ENCODE results near the gene HEPACAM2. TPM values are rescaled to one million over a fixed set of nuclear protein-coding genes. Genes with fewer than 3 reads are reported as not detected.

The HEPACAM2 gene
- total RNA-seq, 4 donors from 2014 or later: not detected

GRCh38 chr7:93238131-93238530, 11.9 kb upstream of the HEPACAM2 start:
- Histone ChIP-seq H3K27ac (replicated peaks in 1 of 4) (no peak overlapping the region), H3K4me3 (no peak overlapping the region), H3K27me3 (no peaks in the 10 kb centered on the region), H3K9me3 (no peaks in the 10 kb centered on the region), H3K4me1 (peaks cover 2 to 12% (median 9%) of the 10 kb centered on the region in 4 donors), H3K36me3 (peaks cover 0 to 6% (median 2%) of the 10 kb centered on the region in 4 donors)
- intact Hi-C loops (cut with DNase I): no loop called here
- WGBS: 88% methylated on average over 4 of the region's 4 CpGs
- DNase-seq (ENCODE audit: extremely low spot score): no peak
- TF ChIP-seq POLR2A (IDR thresholded peaks at IDR 0.05; ENCODE audit: low read depth): no peak
- TF ChIP-seq POLR2AphosphoS5 (IDR thresholded peaks at IDR 0.05): no peak
- no peak for TF ChIP-seq EP300 (IDR thresholded peaks at IDR 0.05)
- TF ChIP-seq CTCF (IDR thresholded peaks at IDR 0.05): no peak

- DNase-seq (ENCODE audit: extremely low spot score): no peak
- peaks cover 0 to 2% (median 0%) of the 10 kb centered on the region in 4 donors for H3K36me3 ChIP-seq
- no peaks in the 10 kb centered on the region for H3K27me3 ChIP-seq
- peaks cover 12 to 22% (median 20%) of the 10 kb centered on the region in 4 donors for H3K4me1 ChIP-seq
- TF ChIP-seq POLR2AphosphoS5 (IDR thresholded peaks at IDR 0.05): no peak
- TF ChIP-seq EP300 (IDR thresholded peaks at IDR 0.05): no peak
- TF ChIP-seq CTCF (IDR thresholded peaks at IDR 0.05): no peak
- no peak for TF ChIP-seq POLR2A (IDR thresholded peaks at IDR 0.05; ENCODE audit: low read depth)
- WGBS: 78% methylated on average over 2 of the region's 2 CpGs
- intact Hi-C loops (cut with DNase I): no loop called here
- no peak overlapping the region for H3K27ac ChIP-seq (replicated peaks in 1 of 4)
- no peaks in the 10 kb centered on the region for H3K9me3 ChIP-seq
- H3K4me3 ChIP-seq: no peak overlapping the region
Observed at GRCh38 chr7:93235541-93235940, 9.3 kb upstream of the HEPACAM2 start.

GRCh38 chr7:93232673-93233018, 6.4 kb upstream of the HEPACAM2 start:
- WGBS: under 1% methylated on average over 8 of the region's 8 CpGs
- no peak for DNase-seq (ENCODE audit: extremely low spot score)
- H3K4me3 ChIP-seq: peak overlapping the region; percentile 61 to 74 (median 70)
- peaks cover 17 to 22% (median 20%) of the 10 kb centered on the region in 4 donors for H3K4me1 ChIP-seq
- no peak for TF ChIP-seq POLR2AphosphoS5 (IDR thresholded peaks at IDR 0.05)
- no peak for TF ChIP-seq CTCF (IDR thresholded peaks at IDR 0.05)
- no peak for TF ChIP-seq EP300 (IDR thresholded peaks at IDR 0.05)
- TF ChIP-seq POLR2A (IDR thresholded peaks at IDR 0.05; ENCODE audit: low read depth): no peak
- H3K9me3 ChIP-seq: no peaks in the 10 kb centered on the region
- H3K27ac ChIP-seq (replicated peaks in 1 of 4): peak overlapping the region in 3 of 4 donors; percentile 64 to 67 (median 66)
- intact Hi-C loops (cut with DNase I): no loop called here
- no peaks in the 10 kb centered on the region for H3K27me3 ChIP-seq
- no peaks in the 10 kb centered on the region for H3K36me3 ChIP-seq

GRCh38 chr7:93231799-93232672, 5.8 kb upstream of the HEPACAM2 start, which contains the start of gene VPS50:
VPS50 (plus strand) TSS chr7:93232366; CDS start chr7:93232468, 102 bp downstream.
- intact Hi-C loops (cut with DNase I): no loop called here

More at GRCh38 chr7:93231799-93232672, 5.8 kb upstream of the HEPACAM2 start, which contains the start of gene VPS50:
- peaks cover 17 to 22% (median 20%) of the 10 kb centered on the region in 4 donors for H3K4me1 ChIP-seq
- H3K36me3 ChIP-seq: no peaks in the 10 kb centered on the region
- TF ChIP-seq POLR2AphosphoS5 (IDR thresholded peaks at IDR 0.05): peak; percentile 68 to 84
- peak in 2 of 3 experiments; percentile 7 to 30 for TF ChIP-seq CTCF (IDR thresholded peaks at IDR 0.05)
- no peak for TF ChIP-seq EP300 (IDR thresholded peaks at IDR 0.05)
- peak within 1 kb of the TSS; percentile 64 to 70 (median 66) for H3K27ac ChIP-seq (replicated peaks in 1 of 4)
- H3K4me3 ChIP-seq: peak within 1 kb of the TSS; percentile 61 to 74 (median 70)
- WGBS: under 1% methylated on average over 35 of the region's 40 CpGs
- peak; percentile 98 for DNase-seq (ENCODE audit: extremely low spot score)
- no peaks in the 10 kb centered on the region for H3K9me3 ChIP-seq
- H3K27me3 ChIP-seq: no peaks in the 10 kb centered on the region
